ENCODE results near the gene C1QTNF5. TPM values are rescaled to one million over a fixed set of nuclear protein-coding genes. Genes with fewer than 3 reads are reported as not detected.

The C1QTNF5 gene
- total RNA-seq, 1 experiment from 2014 or later, result not detected

DNA sequence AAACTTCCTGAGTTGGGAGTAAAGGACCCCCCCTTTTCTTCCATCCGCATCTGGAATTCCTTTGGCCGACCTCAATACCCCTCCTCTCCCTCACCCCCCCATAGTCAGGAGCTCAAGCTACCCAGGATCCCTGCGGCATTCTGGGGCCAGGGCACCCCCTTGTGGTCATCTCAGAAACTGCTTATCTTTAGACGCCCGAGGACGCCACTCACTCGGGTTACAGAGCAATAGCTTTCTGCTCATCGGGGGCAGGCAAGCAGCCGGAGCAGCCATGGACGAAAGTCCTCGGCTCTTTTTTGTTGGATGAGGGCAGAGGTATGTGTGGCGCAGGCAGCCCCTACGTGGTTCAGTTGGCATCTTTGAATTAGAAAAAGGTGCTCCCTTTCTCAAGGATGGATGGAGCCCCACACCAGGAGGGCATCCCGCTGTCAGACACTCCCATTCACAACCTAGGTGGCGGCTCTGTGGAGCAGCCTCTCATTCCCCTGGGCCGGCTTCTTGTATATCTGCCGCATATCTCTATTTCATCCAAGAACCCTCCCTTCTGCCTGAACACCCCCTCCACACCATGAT lies 2.3 kb downstream of the C1QTNF5 start:
- Histone ChIP-seq H3K36me3 (ENCODE audit: control insufficient read depth in 1 of 2, insufficient read depth in 2 of 2, low read length in 2 of 2) (peaks cover 0 to 12% of the 10 kb centered on the region in 2 experiments; a peak in 2 of 4 replicates), H3K4me2 (ENCODE audit: low read length) (peak overlapping the region; percentile 41), H3K79me2 (ENCODE audit: insufficient read depth, low read length) (peaks cover 30% of the 10 kb centered on the region), H2AFZ (ENCODE audit: low read depth, low read length, poor library complexity, severe bottlenecking) (no peak overlapping the region), H3K9ac (ENCODE audit: low read length) (no peak overlapping the region), H3K4me3 (replicated peaks in 1 of 2; ENCODE audit: low read depth in 1 of 2, low read length in 2 of 2) (no peak overlapping the region), H3K27me3 (ENCODE audit: insufficient read depth, low read length) (no peaks in the 10 kb centered on the region), H3K27ac (ENCODE audit: low read depth, low read length) (no peak overlapping the region), H3K9me2 (ENCODE audit: insufficient read depth) (no peaks in the 10 kb centered on the region), H3K4me1 (ENCODE audit: control insufficient read depth in 1 of 2, insufficient read depth in 2 of 2, low read length in 2 of 2) (peaks cover 9 to 51% of the 10 kb centered on the region in 2 experiments), H4K20me1 (ENCODE audit: insufficient read depth) (no peaks in the 10 kb centered on the region), H3K9me3 (ENCODE audit: control insufficient read depth in 1 of 2, insufficient read depth in 1 of 2, low read depth in 1 of 2, low read length in 2 of 2) (no peaks in the 10 kb centered on the region)
- CTCF ChIA-PET, result interaction anchor here (0.6 to 3.9 kb wide), 38 partner anchors 9 to 1254 kb away, joined by 3 to 68 read pairs (median 4); partner anchors contain the start of genes C2CD2L, CBL, HMBS and MCAM
- DNase-seq (ENCODE audit: low read depth, low spot score) (peak; percentile 39), ATAC-seq (peak; percentile 67)
- POLR2A ChIA-PET, result interaction anchor here (0.6 to 1.4 kb wide), 9 partner anchors 23 to 306 kb away, joined by 3 to 7 read pairs (median 4); no protein-coding TSS in a partner anchor
- intact Hi-C loops (cut with micrococcal nuclease), result no loop called here
- no TSS peak for BruUV-seq (replicated peaks)
- TF ChIP-seq EZH2phosphoT487 (IDR thresholded peaks at IDR 0.05; ENCODE audit: borderline replicate concordance), result no peak
- peak; percentile 74 for TF ChIP-seq RAD21 (IDR thresholded peaks at IDR 0.05; ENCODE audit: low read depth)
- peak; percentile 85 to 88 (median 86) for TF ChIP-seq CTCF (IDR thresholded peaks at IDR 0.05 in 2 of 3, conservative IDR thresholded peaks at IDR 0.05 in 1 of 3; ENCODE audit: borderline replicate concordance in 1 of 3, insufficient read depth in 1 of 3, low read depth in 2 of 3, low read length in 2 of 3)
- RAD21 ChIA-PET (ENCODE audit: low non-redundant PET in 1 of 2, low total read pairs in 2 of 2, uncharacterized antibody in 2 of 2, unreplicated experiment in 2 of 2), result interaction anchor here (0.6 to 1.3 kb wide), 7 partner anchors 14 to 273 kb away, joined by 3 to 4 read pairs (median 4); partner anchors contain the start of gene MCAM (in 1 of the 2)
